Stimulated activated CD8-positive, alpha-beta memory T cell treated with anti-CD3 and anti-CD28 coated beads, Interleukin-7, amount 100 ng/mL, for 1 hour (primary cell): Measurements from ENCODE around the gene SUGP1.
"Not testable (repeated sequence)": the region's sequence is repeated elsewhere in the genome, so short reads cannot be mapped to it uniquely, and the experiment has no call there.

ENCODE experiments used
- DNase-seq, 2 donors: peaks; one replicate each; pipeline ENCODE4 v3.0.0-alpha.2; 2020; ENCODE audit warnings: low read depth in 2 of 2

Gene SUGP1

GRCh38 chr19:19267305-19267704, 53.0 kb downstream of the SUGP1 start:
- DNase-seq = no peak

GRCh38 chr19:19263886-19264487, 56.3 kb downstream of the SUGP1 start:
- DNase-seq = no peak

GRCh38 chr19:19262190-19263057, 57.9 kb downstream of the SUGP1 start:
- no peak for DNase-seq

- no peak for DNase-seq
Measured at GRCh38 chr19:19261350-19262189, 58.7 kb downstream of the SUGP1 start.

GRCh38 chr19:19260417-19261214, 59.7 kb downstream of the SUGP1 start:
- DNase-seq = no peak

GRCh38 chr19:19259741-19260140, 60.6 kb downstream of the SUGP1 start:
- no peak for DNase-seq

- DNase-seq = no peak
Measured at GRCh38 chr19:19258589-19259338, 61.5 kb downstream of the SUGP1 start.

- DNase-seq = no peak
Measured at GRCh38 chr19:19257836-19258588, 62.3 kb downstream of the SUGP1 start.

GRCh38 chr19:19257137-19257536, 63.2 kb downstream of the SUGP1 start:
- DNase-seq = no peak

- DNase-seq = no peak
Measured at GRCh38 chr19:19256072-19256969, 64.0 kb downstream of the SUGP1 start.

- DNase-seq = not testable (repeated sequence)
Measured at GRCh38 chr19:19253409-19253808, 66.9 kb downstream of the SUGP1 start.

- DNase-seq = no peak
Measured at GRCh38 chr19:19250196-19250801, 70.0 kb downstream of the SUGP1 start.

GRCh38 chr19:19240476-19240875, 79.8 kb downstream of the SUGP1 start:
- DNase-seq = no peak

- no peak for DNase-seq
Measured at GRCh38 chr19:19239675-19240074, 80.6 kb downstream of the SUGP1 start.

- DNase-seq = no peak
Measured at GRCh38 chr19:19238126-19238894, 82.0 kb downstream of the SUGP1 start.

GRCh38 chr19:19236173-19236572, 84.1 kb downstream of the SUGP1 start:
- DNase-seq = no peak

- DNase-seq = no peak
Measured at GRCh38 chr19:19234220-19234816, 86.0 kb downstream of the SUGP1 start.
